Measurements from ENCODE around the gene GFER. TPM values are rescaled to one million over a fixed set of nuclear protein-coding genes. Genes with fewer than 3 reads are reported as not detected.
"Not testable (repeated sequence)": the region's sequence is repeated elsewhere in the genome, so short reads cannot be mapped to it uniquely, and the experiment has no call there.

Gene GFER
- polyA plus RNA-seq, 3 donors: 8.1 to 22.7 (median 22.4) TPM

DNA sequence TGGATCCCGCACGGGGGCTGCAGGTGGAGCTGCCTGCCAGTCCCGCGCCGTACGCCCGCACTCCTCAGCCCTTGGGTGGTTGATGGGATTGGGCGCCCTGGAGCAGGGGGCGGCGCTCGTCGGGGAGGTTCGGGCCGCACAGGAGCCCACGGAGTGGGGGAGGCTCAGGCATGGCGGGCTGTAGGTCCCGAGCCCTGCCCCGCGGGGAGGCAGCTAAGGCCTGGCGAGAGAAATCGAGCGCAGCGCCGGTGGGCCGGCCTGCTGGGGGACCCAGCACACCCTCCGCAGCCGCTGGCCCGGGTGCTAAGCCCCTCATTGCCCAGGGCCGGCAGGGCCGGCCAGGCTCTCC is 25.9 kb upstream of the GFER start:
- Histone ChIP-seq H3K4me1 (ENCODE audit: control insufficient read depth in 1 of 2, insufficient read depth in 2 of 2, low read length in 2 of 2) (peaks cover 21 to 32% of the 10 kb centered on the region in 2 donors), H3K79me2 (ENCODE audit: insufficient read depth, low read length) (peaks cover 24% of the 10 kb centered on the region), H3K36me3 (replicated peaks in 1 of 2; ENCODE audit: control insufficient read depth in 1 of 2, insufficient read depth in 2 of 2, low read length in 2 of 2) (peaks cover 21% of the 10 kb centered on the region in 2 donors), H4K20me1 (ENCODE audit: insufficient read depth, low read length) (peaks cover 24% of the 10 kb centered on the region)
- H3K27ac Mint-ChIP-seq; H3K4me3 ChIP-seq (replicated peaks in 1 of 3; ENCODE audit: low read depth in 2 of 3, low read length in 3 of 3); DNase-seq; H3K4me3 Mint-ChIP-seq; H2AFZ ChIP-seq (ENCODE audit: insufficient read depth, low read depth, low read length, poor library complexity, severe bottlenecking); H3K9ac ChIP-seq (ENCODE audit: insufficient read depth, low read length, poor library complexity, severe bottlenecking); H3K27ac ChIP-seq (ENCODE audit: low read depth in 1 of 2, low read length in 2 of 2); H3K4me2 ChIP-seq (replicated peaks; ENCODE audit: extremely low read depth, low read length, poor library complexity, severe bottlenecking); H3K9me3 ChIP-seq (replicated peaks in 1 of 2; ENCODE audit: control insufficient read depth in 1 of 2, insufficient read depth in 1 of 2, low read length in 2 of 2); H3K9me3 Mint-ChIP-seq; intact Hi-C loops (cut with micrococcal nuclease); H3K27me3 ChIP-seq (ENCODE audit: control insufficient read depth in 2 of 2, insufficient read depth in 2 of 2, low read length in 2 of 2): not testable (repeated sequence)
- peaks cover 20 to 22% of the 10 kb centered on the region in 2 donors for H3K36me3 Mint-ChIP-seq
- WGBS (ENCODE audit: insufficient coverage): 72% methylated on average over 25 of the region's 30 CpGs
- peaks cover 27% of the 10 kb centered on the region for H3K4me1 Mint-ChIP-seq
- peaks cover 8 to 37% (median 26%) of the 10 kb centered on the region in 3 donors for H3K27me3 Mint-ChIP-seq (ENCODE audit: low read depth in 3 of 3)

DNA sequence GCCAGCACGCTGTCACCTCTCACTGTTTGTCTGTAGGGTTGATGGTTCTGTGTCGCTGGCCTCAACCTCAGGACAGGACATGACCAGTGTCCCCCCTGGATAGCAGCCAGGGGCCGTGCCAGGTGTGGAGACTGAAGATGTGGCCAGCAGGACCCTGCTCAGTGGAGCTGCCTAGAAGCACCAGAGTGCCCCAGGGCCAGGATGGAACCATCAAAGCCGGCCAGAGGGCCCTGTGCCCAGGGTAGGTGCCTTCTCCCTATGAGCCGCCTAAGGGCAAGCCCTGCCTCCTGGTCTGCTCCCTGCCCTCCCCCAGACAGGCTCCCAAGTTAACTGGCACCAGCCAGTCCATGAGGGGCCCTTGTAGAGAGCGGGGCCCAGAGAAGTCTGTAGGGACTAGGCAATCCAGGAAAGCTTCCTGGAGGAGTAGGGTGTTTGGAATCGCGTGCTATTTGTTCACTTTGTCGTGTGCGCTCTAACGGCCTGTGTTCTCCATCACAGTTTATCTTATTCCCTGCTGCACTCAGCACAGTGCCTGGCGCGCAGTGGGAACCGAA is 25.2 kb upstream of the GFER start:
- Histone ChIP-seq H2AFZ (ENCODE audit: insufficient read depth, low read depth, low read length, poor library complexity, severe bottlenecking) (peak overlapping the region; percentile 95), H3K27ac (ENCODE audit: low read depth in 1 of 2, low read length in 2 of 2) (no peak overlapping the region), H3K36me3 (replicated peaks in 1 of 2; ENCODE audit: control insufficient read depth in 1 of 2, insufficient read depth in 2 of 2, low read length in 2 of 2) (peaks cover 21% of the 10 kb centered on the region in 2 donors), H3K4me1 (ENCODE audit: control insufficient read depth in 1 of 2, insufficient read depth in 2 of 2, low read length in 2 of 2) (peaks cover 27 to 39% of the 10 kb centered on the region in 2 donors), H3K9ac (ENCODE audit: insufficient read depth, low read length, poor library complexity, severe bottlenecking) (no peak overlapping the region), H3K4me2 (replicated peaks; ENCODE audit: extremely low read depth, low read length, poor library complexity, severe bottlenecking) (peak overlapping the region; percentile 82), H4K20me1 (ENCODE audit: insufficient read depth, low read length) (peaks cover 30% of the 10 kb centered on the region), H3K4me3 (replicated peaks in 1 of 3; ENCODE audit: low read depth in 2 of 3, low read length in 3 of 3) (peak overlapping the region in 1 of 3 experiments; percentile 93), H3K27me3 (ENCODE audit: control insufficient read depth in 2 of 2, insufficient read depth in 2 of 2, low read length in 2 of 2) (no peaks in the 10 kb centered on the region), H3K9me3 (replicated peaks in 1 of 2; ENCODE audit: control insufficient read depth in 1 of 2, insufficient read depth in 1 of 2, low read length in 2 of 2) (no peaks in the 10 kb centered on the region), H3K79me2 (ENCODE audit: insufficient read depth, low read length) (peaks cover 31% of the 10 kb centered on the region)
- intact Hi-C loops (cut with micrococcal nuclease): no loop called here
- Mint-ChIP-seq H3K27ac (peak overlapping the region in 2 of 7 donors; percentile 68 to 83), H3K4me1 (peaks cover 34% of the 10 kb centered on the region), H3K4me3 (peak overlapping the region; percentile 51 to 91), H3K36me3 (peaks cover 24 to 28% of the 10 kb centered on the region in 2 donors), H3K9me3 (peaks cover 0 to 8% (median 0%) of the 10 kb centered on the region in 7 donors), H3K27me3 (ENCODE audit: low read depth in 3 of 3) (peaks cover 8 to 37% (median 27%) of the 10 kb centered on the region in 3 donors)
- no peak for DNase-seq
- 38% methylated on average over 10 of the region's 14 CpGs for WGBS (ENCODE audit: insufficient coverage)
- TF ChIP-seq, protein P1, sequence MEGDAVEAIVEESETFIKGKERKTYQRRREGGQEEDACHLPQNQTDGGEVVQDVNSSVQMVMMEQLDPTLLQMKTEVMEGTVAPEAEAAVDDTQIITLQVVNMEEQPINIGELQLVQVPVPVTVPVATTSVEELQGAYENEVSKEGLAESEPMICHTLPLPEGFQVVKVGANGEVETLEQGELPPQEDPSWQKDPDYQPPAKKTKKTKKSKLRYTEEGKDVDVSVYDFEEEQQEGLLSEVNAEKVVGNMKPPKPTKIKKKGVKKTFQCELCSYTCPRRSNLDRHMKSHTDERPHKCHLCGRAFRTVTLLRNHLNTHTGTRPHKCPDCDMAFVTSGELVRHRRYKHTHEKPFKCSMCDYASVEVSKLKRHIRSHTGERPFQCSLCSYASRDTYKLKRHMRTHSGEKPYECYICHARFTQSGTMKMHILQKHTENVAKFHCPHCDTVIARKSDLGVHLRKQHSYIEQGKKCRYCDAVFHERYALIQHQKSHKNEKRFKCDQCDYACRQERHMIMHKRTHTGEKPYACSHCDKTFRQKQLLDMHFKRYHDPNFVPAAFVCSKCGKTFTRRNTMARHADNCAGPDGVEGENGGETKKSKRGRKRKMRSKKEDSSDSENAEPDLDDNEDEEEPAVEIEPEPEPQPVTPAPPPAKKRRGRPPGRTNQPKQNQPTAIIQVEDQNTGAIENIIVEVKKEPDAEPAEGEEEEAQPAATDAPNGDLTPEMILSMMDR (IDR thresholded peaks at IDR 0.05): no peak
